Activated T-cell treated with anti-CD3 and anti-CD28 coated beads, Interleukin-2, amount 50 U/mL, for 1 hour (primary cell): Measurements from ENCODE around the gene CWC15.
"Not testable (repeated sequence)": the region's sequence is repeated elsewhere in the genome, so short reads cannot be mapped to it uniquely, and the experiment has no call there.

ENCODE experiments used
- DNase-seq: peaks from one replicate; pipeline ENCODE4 v3.0.0-alpha.2; 2020

The CWC15 gene

GRCh38 chr11:94973099-94973968 is at the start of gene CWC15, which contains the start of gene KDM4D:
Gene CWC15 (minus strand): TSS chr11:94973556. CDS start chr11:94972185, 1,371 bp downstream.
Gene KDM4D (plus strand): TSS chr11:94973709. CDS start chr11:94997373, 23,664 bp downstream.
- DNase-seq: peak; percentile 94

GRCh38 chr11:95021468-95021867 is 48.1 kb upstream of the CWC15 start:
- DNase-seq: not testable (repeated sequence)

GRCh38 chr11:95016139-95016538 is 42.8 kb upstream of the CWC15 start:
- DNase-seq: no peak

GRCh38 chr11:95014184-95014821 is 40.9 kb upstream of the CWC15 start:
- no peak for DNase-seq

GRCh38 chr11:95011376-95011775 is 38.0 kb upstream of the CWC15 start:
- DNase-seq: no peak

DNA sequence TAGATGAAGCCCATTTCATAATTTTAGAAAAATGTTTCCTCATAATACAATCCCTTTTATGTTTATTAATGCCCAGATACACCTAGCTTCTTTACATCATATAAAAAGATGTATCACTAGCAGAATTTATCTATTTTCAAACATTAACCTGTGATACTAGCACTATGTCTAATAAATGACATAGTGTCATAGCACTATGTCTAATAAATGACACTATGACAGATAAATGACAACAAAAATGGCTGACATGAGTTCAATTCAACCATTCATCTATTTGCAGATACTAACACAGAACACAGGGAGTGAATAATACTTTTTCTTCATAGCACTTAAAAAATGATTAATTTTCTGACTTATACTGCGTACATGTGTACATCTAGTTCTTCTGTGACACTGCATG is 32.3 kb upstream of the CWC15 start:
- no peak for DNase-seq

DNA sequence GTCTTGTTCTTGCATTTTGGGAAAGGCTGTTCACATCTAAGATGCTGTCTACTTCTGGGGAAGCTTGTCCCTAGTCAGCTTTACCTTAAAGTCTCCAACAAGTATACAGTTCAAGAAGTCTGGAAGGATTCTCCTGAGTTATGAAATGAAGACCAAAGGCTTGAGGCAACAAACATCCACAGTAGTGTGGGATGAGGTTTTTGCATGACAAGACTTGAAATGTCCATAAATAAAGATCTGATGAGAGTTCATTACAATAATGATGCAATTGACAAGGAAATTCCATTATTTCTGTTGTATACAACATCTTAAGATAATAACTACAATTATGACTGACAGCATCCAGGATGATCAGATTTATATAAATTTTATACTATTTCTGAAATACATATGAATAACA is 30.4 kb upstream of the CWC15 start:
- no peak for DNase-seq

- no peak for DNase-seq
These were observed 24.9 kb upstream of the CWC15 start for GRCh38 chr11:94998285-94998684.

GRCh38 chr11:94997437-94997836 is 24.1 kb upstream of the CWC15 start:
- no peak for DNase-seq

DNA sequence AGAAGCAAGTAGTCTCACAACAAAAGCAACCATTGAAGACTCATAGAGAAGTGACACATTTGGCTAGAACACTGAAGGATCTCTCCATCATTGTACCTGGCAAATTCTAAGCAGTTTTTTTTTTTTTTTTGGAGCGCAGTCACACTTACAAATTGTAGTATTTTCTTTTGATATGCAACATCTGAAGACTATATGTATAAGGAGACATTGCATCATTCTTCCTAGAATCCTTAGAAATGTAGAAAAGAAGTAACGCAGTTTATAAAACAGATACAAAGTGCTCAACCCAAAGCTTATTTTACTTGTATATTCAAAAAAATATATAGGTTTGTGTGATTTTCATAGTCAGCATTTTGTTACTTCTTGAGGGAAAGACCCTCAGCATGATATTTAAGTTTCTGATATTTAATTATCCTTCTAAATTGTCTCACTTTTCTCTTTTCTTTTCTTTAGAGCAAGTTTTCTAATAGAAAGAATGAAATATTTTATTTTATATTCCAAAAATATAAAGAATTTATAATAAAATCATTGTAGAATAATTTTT is 20.1 kb upstream of the CWC15 start:
- no peak for DNase-seq

DNA sequence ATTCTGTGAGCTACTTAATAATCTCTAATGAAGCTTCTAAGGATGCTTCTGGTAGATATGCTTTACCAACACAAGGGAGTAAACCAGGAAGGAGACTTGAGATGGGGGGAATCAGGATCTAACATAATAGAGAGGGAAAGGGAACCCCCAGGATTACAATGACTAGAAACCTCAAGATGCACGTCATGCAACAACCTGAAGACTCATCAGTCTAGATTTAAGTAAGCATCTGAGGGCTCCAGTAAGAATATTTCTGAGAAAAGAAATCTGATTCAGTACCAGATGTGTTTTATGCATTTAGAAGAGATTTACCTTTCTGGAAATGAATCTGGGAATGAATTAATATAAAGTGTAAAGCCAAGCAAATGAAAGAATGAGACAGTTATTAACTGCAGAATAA is 15.4 kb upstream of the CWC15 start:
- DNase-seq: no peak

DNA sequence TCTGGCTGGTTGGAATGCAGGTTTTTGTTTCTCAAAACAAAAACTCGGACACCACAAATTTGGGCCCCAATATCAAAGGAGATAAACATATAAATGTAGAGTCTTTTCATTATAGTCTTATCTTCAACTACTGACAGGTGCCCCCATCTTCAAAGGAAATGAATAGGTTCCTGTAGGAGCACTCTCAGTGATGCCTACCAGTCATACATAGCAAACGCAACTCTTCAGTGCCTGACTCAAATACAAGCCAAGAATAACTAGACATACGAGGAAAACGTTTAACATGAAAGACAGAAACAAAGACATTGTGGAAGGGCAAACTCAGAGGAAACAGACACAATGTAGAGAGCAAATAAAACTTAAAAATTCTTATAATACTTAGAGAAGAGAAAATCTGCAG is 14.0 kb upstream of the CWC15 start:
- DNase-seq: no peak

DNA sequence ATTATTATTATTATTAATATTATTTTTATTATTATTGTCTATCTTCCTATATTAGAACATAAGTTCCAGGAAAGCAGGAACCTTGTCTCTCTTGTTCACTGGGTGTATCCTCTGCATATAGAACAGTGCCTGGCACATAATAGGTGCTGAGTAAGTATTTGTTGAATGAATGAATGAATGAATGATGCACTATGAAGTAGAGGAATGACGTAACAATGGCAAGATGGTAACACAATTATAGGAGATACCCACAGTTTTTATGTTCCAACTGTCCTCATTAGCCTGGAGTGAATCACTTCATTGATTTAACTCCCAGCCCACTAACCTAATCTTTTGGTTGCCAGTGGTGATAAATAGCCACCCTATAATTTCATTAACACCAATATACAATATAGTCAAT is 2.2 kb upstream of the CWC15 start:
- no peak for DNase-seq

DNA sequence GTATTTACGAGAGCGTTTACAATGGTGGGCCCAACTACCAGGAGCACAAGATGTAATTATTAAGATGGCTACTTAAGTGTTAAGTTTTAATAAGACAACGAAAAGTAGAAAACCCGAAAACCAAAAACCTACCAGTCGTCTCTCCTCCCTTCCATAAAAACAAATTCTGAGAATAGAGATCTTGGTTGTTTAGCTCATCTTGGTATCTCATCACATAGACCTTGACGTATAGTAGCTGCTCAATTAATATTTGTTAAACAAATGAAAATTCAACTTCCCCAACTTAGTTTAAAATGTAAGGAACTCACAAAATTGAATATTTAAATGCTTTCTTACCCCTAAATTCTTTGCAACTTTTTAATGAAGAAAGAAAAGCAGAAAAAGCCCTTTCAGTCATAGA is 822 bp upstream of the CWC15 start:
- DNase-seq: no peak

GRCh38 chr11:94972700-94973098 is 657 bp downstream of the CWC15 start:
- no peak for DNase-seq

GRCh38 chr11:94968334-94968958 is 4.9 kb downstream of the CWC15 start:
- DNase-seq: no peak

GRCh38 chr11:94964934-94965333 is 8.4 kb downstream of the CWC15 start:
- no peak for DNase-seq

DNA sequence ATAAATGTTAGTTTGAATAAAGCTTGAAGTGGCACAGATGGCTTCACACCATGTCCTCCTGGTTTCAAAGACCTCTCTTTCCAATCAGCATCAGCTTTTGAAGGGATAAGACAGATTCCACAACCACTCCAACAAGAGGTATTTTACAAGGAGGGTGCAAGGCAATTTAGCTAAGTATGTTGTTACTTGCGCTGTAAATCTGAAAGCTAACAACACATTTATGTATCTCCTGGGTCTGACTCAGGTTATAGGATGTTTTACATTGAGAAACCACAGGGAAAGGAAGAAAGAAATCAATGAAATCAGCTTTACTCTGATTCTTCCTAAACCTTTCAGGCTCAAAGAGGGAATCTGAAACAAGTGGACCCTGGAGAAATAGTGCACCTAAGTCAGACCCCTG is 12.1 kb downstream of the CWC15 start:
- DNase-seq: no peak

- DNase-seq: no peak
These were observed 12.9 kb downstream of the CWC15 start for GRCh38 chr11:94960488-94960887.

GRCh38 chr11:94959179-94959578 is 14.2 kb downstream of the CWC15 start:
- no peak for DNase-seq

- DNase-seq: no peak
These were observed 15.1 kb downstream of the CWC15 start for GRCh38 chr11:94958121-94958696.

DNA sequence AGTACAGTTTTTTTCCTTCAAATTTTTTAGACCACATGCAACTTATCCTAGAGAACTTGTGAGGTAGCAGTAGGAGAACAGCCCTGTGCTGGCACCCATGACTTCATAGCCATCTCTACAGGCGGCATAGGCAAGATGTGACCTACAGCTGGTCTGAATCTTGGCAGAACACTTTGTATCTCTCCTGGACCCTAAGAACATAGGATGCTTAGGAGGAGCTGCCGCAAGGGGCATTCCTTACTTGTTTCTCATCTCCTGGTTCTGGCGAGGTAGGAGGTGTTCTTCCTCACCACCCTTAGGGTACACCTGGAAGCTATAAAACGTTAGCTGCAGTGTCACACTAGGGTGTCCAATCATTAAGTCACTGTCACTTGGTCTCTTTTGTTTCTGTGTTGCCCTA is 16.4 kb downstream of the CWC15 start:
- no peak for DNase-seq

DNA sequence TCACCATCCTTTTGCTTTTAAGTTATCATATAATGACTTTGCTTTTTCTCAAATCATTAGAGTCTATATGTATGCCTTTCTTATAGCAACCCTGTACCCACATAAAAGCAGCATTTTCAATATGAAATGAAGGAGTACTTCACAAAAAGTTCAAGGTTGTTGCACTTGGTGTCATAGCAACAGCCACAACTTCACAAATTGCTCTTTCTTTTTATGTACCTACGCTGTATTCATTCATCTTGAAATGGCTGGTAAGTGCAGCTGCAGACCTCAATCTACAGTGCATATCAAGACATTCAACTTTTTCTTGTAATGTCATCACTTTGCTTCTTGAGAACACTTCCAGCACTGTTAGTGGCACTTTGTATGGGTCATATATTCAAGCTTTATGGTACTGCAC is 18.6 kb downstream of the CWC15 start:
- no peak for DNase-seq
